Type B pancreatic cell (in vitro differentiated cells): ENCODE results near the gene LMLN. TPM values are rescaled to one million over a fixed set of nuclear protein-coding genes. Genes with fewer than 3 reads are reported as not detected.

Experiments used
- DNase-seq: peaks from one replicate; pipeline ENCODE4 v3.0.0; 2021; ENCODE audit warnings: mixed read lengths; ENCODE audit not compliant: unreplicated experiment; ENCODE audit errors: extremely low spot score
- H3K27ac Mint-ChIP-seq: 2 replicates; pipeline ENCODE4 v1.8.0; 2021; ENCODE audit warnings: mild to moderate bottlenecking, mixed read lengths
- H3K27me3 Mint-ChIP-seq: 2 replicates; pipeline ENCODE4 v1.8.0; 2021; ENCODE audit warnings: mixed read lengths
- H3K36me3 Mint-ChIP-seq: 2 replicates; pipeline ENCODE4 v1.8.0; 2021; ENCODE audit warnings: mixed read lengths
- H3K4me1 Mint-ChIP-seq: one replicate; pipeline ENCODE4 v1.8.0; 2021; ENCODE audit warnings: mixed read lengths; ENCODE audit not compliant: unreplicated experiment
- H3K4me3 Mint-ChIP-seq: 2 replicates; pipeline ENCODE4 v1.8.0; 2021; ENCODE audit warnings: mild to moderate bottlenecking, mixed read lengths
- H3K9me3 Mint-ChIP-seq: 2 replicates; pipeline ENCODE4 v1.8.0; 2021; ENCODE audit warnings: mixed read lengths
- total RNA-seq: library from RNA; stranded (reverse); gene quantifications from 2 replicates; pipeline ENCODE4 v1.2.1, GENCODE V29; 2021; ENCODE audit warnings: low replicate concordance
- TF ChIP-seq, protein P1 (sequence below): fragments of 200-600 bp; sonication (generic); conservative IDR thresholded peaks from 2 replicates; pipeline ENCODE4 v1.5.0; 2021; ENCODE audit warnings: antibody characterized with exemption, mild to moderate bottlenecking

Gene LMLN
- total RNA-seq, 1 donor from 2014 or later, result 10.0 TPM

DNA sequence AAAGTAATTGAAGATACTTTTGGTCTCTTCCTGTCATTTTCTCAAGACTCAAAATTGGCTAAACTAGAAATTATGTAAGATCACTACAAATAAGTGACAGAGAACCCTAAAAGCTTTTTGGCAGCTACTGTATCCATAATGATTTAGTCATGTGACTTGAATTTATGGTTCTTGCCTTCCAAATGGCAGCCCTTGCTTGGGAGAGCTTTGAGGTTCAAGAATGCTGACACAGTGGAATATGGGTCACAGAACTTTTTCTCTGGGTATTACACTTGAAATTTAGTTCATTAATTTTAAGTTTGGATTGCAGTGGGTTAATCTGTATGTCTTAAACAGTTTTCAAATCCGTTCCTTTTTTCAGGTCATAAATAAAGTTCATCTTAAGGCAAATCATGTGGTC, 14.0 kb downstream of the LMLN start:
- H3K27ac Mint-ChIP-seq, result no peak overlapping the region
- H3K4me1 Mint-ChIP-seq, result no peaks in the 10 kb centered on the region
- H3K4me3 Mint-ChIP-seq, result no peak overlapping the region
- no peak for DNase-seq
- peaks cover 5% of the 10 kb centered on the region for H3K9me3 Mint-ChIP-seq
- no peaks in the 10 kb centered on the region for H3K27me3 Mint-ChIP-seq
- TF ChIP-seq, protein P1, sequence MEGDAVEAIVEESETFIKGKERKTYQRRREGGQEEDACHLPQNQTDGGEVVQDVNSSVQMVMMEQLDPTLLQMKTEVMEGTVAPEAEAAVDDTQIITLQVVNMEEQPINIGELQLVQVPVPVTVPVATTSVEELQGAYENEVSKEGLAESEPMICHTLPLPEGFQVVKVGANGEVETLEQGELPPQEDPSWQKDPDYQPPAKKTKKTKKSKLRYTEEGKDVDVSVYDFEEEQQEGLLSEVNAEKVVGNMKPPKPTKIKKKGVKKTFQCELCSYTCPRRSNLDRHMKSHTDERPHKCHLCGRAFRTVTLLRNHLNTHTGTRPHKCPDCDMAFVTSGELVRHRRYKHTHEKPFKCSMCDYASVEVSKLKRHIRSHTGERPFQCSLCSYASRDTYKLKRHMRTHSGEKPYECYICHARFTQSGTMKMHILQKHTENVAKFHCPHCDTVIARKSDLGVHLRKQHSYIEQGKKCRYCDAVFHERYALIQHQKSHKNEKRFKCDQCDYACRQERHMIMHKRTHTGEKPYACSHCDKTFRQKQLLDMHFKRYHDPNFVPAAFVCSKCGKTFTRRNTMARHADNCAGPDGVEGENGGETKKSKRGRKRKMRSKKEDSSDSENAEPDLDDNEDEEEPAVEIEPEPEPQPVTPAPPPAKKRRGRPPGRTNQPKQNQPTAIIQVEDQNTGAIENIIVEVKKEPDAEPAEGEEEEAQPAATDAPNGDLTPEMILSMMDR, result no peak
- peaks cover 17% of the 10 kb centered on the region for H3K36me3 Mint-ChIP-seq

DNA sequence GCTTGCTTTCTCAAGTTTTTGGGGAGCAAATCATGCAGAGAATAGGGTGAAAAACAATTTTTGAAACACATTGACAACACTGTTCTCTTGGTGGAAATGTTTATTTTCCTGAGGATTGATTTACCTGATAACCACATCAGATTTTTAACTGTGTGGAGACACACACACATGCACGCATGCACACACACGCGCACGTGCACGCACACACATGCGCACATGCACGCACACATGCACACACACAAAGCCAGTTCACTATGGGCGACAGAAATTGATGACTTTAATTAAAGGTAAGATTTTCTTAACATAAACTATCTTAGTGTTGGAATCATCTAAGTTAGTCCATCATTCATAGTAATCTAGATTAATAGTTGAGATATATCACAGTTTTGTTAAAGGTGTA, 15.3 kb downstream of the LMLN start:
- TF ChIP-seq, protein P1, result no peak
- Mint-ChIP-seq H3K27ac (no peak overlapping the region), H3K4me1 (no peaks in the 10 kb centered on the region), H3K36me3 (peaks cover 17% of the 10 kb centered on the region), H3K4me3 (no peak overlapping the region), H3K27me3 (no peaks in the 10 kb centered on the region), H3K9me3 (peaks cover 5% of the 10 kb centered on the region)
- DNase-seq, result no peak

DNA sequence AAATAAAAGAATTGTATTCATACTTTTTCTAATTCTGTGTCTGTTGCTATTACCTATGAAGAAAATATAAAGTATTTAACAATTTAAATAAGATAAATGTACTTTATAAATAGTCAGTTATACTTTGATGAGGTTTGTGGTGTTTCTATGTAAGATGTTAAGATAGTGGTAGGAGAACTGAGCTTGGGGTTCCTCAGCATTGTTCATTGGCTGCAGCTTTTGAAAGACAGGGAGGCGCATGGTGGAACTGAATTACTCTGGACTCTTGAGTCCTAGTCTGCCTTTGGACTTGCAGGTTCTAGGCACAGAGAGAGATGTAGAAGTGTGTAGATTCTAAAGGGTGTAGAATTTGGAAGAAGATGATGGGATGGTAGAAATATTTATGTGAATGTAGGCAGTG, 23.1 kb downstream of the LMLN start:
- Mint-ChIP-seq H3K27me3 (no peaks in the 10 kb centered on the region), H3K4me3 (no peak overlapping the region), H3K9me3 (no peaks in the 10 kb centered on the region), H3K27ac (no peak overlapping the region), H3K4me1 (no peaks in the 10 kb centered on the region), H3K36me3 (no peaks in the 10 kb centered on the region)
- TF ChIP-seq, protein P1, result no peak
- no peak for DNase-seq

DNA sequence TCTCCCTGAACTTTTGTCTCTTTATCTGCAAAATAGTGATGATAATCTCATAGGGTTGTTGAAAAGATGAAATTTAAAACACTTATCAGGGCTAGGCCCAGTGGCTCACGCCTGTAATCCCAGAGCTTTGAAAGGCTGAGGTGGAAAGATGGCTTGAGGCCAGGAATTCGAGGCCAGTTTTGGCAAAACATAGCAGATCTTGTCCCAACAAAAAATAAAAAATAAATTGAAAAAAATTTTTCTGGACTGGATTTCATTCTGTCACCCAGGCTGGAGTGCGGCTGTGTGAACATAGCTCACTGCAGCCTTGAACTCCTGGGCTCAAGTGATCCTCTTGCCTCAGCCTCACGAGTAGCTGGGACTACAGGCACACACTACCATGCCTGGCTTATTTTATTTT, 29.6 kb downstream of the LMLN start:
- Mint-ChIP-seq H3K4me3 (no peak overlapping the region), H3K9me3 (no peaks in the 10 kb centered on the region), H3K36me3 (peaks cover 18% of the 10 kb centered on the region), H3K4me1 (no peaks in the 10 kb centered on the region), H3K27me3 (no peaks in the 10 kb centered on the region), H3K27ac (no peak overlapping the region)
- no peak for DNase-seq
- TF ChIP-seq, protein P1, result no peak

DNA sequence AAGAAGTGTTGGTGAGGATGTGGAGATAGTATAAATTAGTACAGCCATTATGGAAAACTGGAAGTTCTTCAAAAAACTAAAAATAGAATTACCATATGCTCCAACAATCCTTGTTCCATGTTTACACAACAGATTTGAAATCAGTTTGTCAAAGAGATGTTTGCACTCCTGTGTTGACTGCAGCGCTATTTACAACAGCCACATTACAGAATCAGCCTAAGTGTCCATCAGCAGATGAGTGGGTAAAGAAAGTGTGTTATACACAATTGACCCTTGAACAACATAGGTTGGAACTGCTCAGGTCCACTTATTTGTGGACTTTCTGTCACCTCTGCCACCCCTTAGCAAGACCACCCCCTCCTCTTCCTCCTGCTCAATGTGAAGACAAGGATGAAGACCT, 34.7 kb downstream of the LMLN start:
- DNase-seq, result no peak
- TF ChIP-seq, protein P1, result no peak
- Mint-ChIP-seq H3K4me3 (no peak overlapping the region), H3K27me3 (no peaks in the 10 kb centered on the region), H3K36me3 (peaks cover 20% of the 10 kb centered on the region), H3K27ac (no peak overlapping the region), H3K4me1 (no peaks in the 10 kb centered on the region), H3K9me3 (no peaks in the 10 kb centered on the region)

DNA sequence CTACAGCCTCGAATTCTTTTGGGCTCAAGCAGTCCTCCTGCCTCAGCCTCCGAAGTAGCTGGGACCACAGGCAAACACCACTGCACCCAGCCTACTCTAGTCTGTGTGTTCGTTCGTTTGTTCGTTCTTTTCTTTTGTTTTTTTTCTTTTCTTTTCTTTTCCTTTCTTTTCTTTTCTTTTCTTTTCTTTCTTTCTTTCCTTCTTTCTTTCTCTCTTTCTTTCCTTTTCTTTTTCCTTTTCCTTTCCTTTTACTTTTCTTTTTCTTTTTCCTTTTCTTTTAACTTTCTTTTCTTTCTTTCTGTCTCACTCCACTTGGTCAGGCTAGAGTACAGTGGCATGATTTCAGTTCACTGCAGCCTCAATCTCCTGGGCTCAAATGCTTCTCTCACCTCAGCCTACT, 36.8 kb downstream of the LMLN start:
- Mint-ChIP-seq H3K4me3 (no peak overlapping the region), H3K9me3 (no peaks in the 10 kb centered on the region), H3K36me3 (peaks cover 18% of the 10 kb centered on the region), H3K27ac (no peak overlapping the region), H3K4me1 (no peaks in the 10 kb centered on the region), H3K27me3 (no peaks in the 10 kb centered on the region)
- DNase-seq, result no peak
- TF ChIP-seq, protein P1, result no peak
